HG02852 (cell line): ENCODE measurements around the gene FLYWCH1.
"Not testable (repeated sequence)": the region's sequence is repeated elsewhere in the genome, so short reads cannot be mapped to it uniquely, and the experiment has no call there.

Source experiments
- ATAC-seq: cut with Tn5 transposase; IDR thresholded peaks from one replicate; pipeline ENCODE4 v1.9.1; 2021; ENCODE audit warnings: mild to moderate bottlenecking, moderate library complexity; ENCODE audit not compliant: unreplicated experiment

The FLYWCH1 gene

DNA sequence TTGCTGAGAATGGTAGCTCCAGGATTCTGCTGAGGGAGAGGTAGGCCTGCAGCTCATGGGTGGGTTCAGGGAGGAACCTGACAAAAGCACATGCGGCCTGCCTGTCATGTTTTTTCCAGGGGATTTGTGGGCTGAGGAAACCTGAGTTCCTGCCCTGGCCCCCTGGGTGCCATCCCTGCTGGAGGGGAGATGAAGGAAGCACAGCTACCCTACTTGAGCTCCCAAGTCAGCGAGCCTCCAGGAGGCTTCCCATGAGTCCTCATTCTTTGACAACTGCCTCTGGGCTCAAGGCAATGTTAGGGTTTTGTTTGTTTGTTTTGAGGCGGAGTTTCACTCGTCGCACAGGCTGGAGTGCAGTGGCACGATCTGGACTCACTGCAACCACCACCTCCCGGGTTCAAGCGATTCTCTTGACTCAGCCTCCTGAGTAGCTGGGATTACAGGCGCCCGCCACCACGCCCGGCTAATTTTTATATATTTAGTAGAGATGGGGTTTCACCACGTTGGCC lies 12.1 kb upstream of the FLYWCH1 start:
- ATAC-seq, result no peak

- ATAC-seq, result no peak
Observed at GRCh38 chr16:2900526-2901075, 11.1 kb upstream of the FLYWCH1 start.

DNA sequence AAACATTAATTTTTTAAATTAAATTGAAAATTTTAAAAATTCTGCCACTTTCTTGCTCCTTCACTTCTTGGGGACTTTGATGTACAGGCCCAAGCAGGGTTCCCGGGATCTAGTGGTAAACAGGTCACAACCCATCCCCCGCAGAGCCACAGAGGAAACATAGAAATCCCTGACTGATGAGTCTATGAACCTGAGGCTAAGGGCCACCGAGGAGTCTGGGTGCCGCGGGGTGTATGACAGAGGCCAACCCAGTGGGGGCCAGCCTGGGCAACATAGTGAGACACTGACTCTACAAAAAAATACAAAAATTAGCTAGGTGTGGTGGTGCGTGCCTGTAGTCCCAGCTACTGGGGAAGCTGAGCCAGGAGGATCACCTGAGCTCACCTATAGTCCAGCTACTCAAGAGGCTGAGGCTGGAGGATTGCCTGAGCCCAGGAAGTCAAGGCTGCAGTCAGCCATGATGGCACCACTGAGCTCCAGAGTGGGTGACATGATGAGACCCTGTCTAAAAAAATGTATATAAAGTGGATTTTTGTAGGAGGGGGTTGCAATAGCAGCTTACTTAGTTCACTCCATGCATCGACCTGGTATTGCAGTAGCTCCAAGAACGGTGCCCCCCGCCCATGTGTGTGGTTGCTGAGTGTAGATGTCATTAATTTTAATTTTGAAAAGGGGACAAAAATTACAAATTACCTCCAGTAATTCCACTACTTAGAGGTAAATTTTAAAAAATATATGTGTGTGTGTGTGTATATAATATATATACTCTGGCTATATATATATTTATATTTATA lies 9.2 kb upstream of the FLYWCH1 start:
- ATAC-seq, result no peak

GRCh38 chr16:2904100-2904921 lies 7.4 kb upstream of the FLYWCH1 start:
- peak; percentile 44 for ATAC-seq

- no peak for ATAC-seq
Observed at GRCh38 chr16:2904922-2905240, 6.8 kb upstream of the FLYWCH1 start.

- ATAC-seq, result peak; percentile 65
Observed at GRCh38 chr16:2905241-2905987, 6.3 kb upstream of the FLYWCH1 start.

DNA sequence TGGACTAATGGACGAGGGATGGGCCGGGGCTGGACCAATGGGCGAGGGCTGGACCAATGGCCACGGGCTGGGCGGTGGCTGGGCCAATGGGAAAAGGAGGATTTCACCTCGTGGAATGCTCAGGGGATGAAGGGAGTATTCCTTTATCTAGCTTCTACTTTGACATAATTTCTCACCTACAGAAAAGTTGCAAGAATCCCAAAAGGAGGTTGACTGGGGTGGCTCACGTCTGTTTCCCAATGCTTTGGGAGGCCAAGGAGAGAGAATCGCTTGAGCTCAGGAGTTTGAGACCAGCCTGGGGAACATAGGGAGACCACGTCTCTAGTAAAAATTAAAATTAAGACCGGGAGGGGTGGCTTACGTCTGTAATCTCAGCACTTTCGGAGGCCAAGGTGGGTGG lies 5.7 kb upstream of the FLYWCH1 start:
- no peak for ATAC-seq

- ATAC-seq, result not testable (repeated sequence)
Observed at GRCh38 chr16:2907084-2907753, 4.5 kb upstream of the FLYWCH1 start.

DNA sequence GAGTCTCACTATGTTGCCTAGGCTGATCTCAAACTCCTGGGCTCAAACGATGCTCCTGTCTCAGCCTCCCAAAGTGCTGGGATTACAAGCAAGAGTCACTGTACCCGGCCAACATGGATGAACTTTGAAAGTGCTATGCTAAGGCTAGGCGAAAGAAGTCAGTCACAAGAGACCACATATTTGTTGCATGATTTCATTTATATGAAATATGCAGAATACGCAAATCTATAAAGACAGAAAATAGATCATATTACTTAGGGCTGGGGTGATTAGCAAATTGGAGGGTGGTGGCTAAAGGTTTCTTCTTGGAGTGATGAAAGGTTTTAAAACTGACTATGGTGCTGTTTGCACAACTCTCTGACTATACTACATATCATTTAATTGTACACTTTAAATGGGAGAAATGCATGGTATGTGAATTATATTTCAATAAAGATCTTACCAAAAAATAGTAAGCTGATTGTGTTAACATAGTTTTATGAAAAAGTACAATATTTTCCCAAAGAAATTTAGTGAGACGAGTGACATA lies 1.2 kb upstream of the FLYWCH1 start:
- no peak for ATAC-seq

- ATAC-seq, result peak; percentile 18
Observed at GRCh38 chr16:2912330-2913199, 834 bp downstream of the FLYWCH1 start.

- ATAC-seq, result no peak
Observed at GRCh38 chr16:2913603-2914002, 1.9 kb downstream of the FLYWCH1 start.

GRCh38 chr16:2914233-2914632 lies 2.5 kb downstream of the FLYWCH1 start:
- ATAC-seq, result no peak

DNA sequence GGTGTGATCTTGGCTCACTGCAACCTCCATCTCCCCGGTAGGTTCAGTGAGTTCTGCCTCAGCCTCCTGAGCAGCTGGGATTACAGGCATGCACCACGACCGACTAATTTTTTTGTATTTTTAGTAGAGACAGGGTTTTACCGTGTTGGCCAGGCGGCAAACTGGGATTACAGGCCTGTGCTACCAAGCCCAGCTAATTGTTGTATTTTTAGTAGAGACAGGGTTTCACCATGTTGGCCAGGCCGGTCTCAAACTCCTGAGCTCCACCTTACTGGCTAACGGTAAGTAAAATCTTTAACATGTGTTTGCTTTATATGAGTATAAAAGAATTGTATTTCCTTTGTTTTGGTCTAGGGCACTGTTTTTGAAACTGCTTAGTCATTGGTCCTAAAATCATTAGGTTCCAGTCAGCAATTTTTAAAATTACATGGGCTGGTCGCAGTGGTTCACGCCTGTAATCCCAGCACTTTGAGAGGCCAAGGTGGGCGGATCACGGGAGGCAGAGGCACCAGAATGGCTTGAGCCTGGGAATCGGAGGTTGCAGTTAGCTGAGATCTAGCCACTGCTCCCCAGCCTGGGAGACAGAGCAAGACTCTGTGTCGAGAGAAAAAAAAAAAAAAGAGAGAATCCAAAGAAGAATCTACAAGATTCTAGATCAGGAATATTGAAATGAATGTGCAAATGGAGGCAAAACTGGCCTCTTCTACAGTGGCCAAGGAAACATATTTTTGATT lies 3.6 kb downstream of the FLYWCH1 start:
- ATAC-seq, result no peak

DNA sequence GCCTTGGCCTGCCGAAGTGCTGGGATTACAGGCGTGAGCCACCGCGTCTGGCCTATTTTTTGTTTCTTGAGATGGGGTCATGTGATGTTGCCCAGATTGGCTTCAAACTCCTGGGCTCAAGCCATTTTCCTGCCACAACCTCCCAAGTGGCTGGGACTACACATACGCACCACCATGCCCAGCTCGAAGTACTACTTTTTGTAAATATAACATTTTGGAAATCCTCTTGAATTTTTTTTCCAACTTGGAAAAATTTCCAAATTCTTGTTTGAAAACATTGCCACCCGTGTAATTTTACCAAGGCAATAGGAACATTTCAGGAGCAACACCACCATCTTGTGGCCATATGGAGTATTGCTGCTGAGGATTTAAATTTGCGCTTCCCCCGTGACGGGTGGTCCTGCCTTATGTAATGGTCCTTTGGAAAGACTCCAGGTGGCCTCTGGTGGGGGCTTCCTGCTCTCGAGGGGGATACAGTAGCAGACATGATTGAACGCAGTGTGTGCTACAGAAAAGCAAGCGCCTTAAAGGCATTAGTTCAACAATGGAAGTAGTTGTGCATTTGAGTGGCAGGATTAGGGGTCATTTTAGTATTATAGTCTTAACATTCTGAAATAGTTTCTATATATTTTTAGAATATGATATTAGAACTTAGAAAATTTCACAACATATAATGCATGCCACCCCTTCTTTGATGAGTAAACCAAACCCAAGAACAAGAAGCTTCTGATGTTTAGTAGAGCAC lies 8.0 kb downstream of the FLYWCH1 start:
- ATAC-seq, result no peak

- ATAC-seq, result no peak
Observed at GRCh38 chr16:2923481-2923880, 11.8 kb downstream of the FLYWCH1 start.

DNA sequence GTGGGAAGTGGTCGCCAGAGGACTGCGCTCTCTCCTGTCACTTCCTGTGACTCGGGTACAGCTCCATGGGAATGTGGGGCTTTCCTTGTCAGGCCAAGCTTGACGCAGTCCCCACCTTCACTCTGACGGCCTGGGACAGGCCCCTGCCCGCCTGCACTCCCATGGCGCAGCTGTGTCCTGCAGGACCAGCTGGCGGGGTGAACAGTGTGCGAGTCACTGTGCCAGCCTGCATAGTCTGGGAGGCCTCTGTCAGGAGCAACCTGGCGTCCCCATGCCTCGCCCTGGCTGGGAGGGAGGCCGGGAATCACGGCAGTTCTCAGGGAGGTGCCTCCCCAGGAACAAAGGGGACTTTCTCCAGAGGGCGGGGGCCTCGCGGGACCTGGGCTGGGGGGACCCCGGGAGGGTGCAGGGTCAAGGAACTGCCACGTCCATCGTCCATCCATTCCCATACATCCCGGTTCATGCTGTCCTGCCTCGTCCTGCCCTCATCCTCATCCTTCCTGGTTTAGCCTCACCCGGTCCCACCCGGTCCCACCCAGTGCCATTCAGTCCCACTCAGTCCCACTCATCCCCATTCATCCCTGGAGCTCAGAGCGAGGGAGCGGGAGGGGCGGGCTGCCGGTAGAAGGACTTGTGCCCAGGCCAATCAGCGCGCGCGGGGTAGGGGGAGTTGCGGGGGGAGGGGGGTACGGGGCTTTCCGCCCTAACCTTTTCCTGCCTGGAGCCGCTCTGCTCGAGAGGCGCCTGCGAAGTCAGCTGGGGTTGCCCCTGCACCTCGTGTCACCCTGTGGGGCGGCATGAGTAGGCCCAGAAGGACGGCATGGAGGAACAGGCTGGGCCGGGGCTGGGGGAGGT lies 13.4 kb downstream of the FLYWCH1 start:
- no peak for ATAC-seq
